IPS-18c (cell line): ENCODE measurements around the gene GGA2.
"Not testable (repeated sequence)": the region's sequence is repeated elsewhere in the genome, so short reads cannot be mapped to it uniquely, and the experiment has no call there.

Source experiments
- H3K4me3 ChIP-seq: 2 replicates; pipeline ENCODE4 v1.7.0; 2013; ENCODE audit warnings: low read depth, mild to moderate bottlenecking, low read length, moderate library complexity; ENCODE audit not compliant: insufficient read depth
- H3K9me3 ChIP-seq: one replicate; pipeline ENCODE4 v1.6.1; 2013; ENCODE audit warnings: mild to moderate bottlenecking, low read length, moderate library complexity; ENCODE audit not compliant: control insufficient read depth, insufficient read depth

The GGA2 gene, protein sequence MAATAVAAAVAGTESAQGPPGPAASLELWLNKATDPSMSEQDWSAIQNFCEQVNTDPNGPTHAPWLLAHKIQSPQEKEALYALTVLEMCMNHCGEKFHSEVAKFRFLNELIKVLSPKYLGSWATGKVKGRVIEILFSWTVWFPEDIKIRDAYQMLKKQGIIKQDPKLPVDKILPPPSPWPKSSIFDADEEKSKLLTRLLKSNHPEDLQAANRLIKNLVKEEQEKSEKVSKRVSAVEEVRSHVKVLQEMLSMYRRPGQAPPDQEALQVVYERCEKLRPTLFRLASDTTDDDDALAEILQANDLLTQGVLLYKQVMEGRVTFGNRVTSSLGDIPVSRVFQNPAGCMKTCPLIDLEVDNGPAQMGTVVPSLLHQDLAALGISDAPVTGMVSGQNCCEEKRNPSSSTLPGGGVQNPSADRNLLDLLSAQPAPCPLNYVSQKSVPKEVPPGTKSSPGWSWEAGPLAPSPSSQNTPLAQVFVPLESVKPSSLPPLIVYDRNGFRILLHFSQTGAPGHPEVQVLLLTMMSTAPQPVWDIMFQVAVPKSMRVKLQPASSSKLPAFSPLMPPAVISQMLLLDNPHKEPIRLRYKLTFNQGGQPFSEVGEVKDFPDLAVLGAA

DNA sequence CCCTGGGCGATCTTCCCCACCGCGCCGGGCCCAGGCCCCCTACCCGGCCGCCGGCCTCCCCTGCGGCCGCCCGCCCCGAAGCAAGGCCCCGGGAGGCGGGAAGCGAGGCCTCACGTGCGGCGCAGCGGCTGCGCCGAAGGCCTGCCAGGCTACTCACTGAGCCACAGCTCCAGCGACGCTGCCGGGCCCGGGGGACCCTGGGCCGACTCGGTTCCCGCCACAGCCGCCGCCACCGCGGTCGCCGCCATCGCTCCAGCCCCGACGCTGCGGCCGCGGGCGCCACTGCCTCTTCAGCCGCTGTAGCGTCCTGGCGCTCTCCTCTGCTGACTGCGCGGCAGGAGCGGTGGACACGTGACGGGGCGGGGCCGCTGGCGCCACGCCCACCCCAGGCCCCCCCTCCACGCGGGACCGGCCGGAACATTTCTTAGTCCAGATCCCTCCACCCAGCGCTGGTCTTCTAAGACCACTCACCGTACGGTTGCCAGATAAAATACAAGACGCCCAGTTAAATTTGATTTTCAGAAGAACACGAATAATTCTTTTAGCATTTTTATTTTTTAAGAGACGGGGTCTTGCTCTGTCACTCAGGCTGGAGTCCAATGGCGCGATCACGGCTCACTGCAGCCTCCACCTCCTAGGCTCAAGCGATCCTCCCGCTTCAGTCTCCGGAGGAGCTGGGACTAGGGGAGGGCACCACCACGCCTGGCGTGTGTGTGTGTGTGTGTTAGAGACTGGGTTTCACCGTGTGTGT, at the start of gene GGA2:
Gene GGA2 (minus strand): TSS at position 331 of the 751 bp plus-strand sequence. CDS start 83 bp downstream, at position 248.
- peak within 1 kb of the TSS; percentile 87 for H3K4me3 ChIP-seq
- H3K9me3 ChIP-seq: no peaks in the 10 kb centered on the region

DNA sequence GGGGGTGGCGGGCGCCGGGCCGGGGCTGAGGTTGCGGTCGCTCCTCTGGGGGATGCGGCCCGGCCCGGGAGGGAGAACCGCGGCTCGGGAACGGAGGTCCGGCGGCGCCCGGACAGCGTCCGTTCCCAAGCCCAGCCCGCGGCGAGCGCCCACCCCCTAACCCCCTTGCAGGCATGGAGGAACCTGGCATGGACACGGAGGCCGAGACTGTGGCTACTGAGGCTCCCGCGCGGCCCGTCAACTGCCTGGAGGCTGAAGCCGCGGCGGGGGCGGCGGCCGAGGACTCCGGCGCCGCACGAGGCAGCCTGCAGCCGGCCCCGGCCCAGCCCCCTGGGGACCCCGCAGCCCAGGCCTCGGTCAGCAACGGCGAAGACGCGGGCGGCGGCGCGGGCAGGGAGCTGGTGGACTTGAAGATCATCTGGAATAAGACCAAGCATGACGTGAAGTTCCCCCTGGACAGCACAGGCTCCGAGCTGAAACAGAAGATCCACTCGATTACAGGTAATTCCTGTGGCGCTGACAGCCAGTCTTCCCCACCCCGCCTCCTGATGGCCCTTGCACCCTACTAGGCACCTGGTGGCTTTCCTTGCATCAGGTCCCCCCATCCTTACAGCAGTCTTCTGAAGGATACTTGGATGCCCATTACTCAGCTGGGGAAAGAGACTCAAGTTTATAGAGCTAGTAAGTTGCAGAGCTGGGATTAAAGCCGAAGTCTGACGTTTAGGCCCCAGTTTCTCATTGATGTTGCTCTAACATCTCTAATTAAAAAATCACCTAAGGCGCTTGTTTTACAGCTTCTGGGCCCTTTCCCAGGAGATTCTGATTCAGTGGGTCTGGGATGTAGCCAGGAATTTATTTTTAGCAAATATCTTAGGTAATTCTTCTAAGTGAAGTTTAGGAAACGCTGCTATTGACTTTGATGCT, 47.7 kb upstream of the GGA2 start:
- Histone ChIP-seq H3K4me3 (peak overlapping the region; percentile 95), H3K9me3 (no peaks in the 10 kb centered on the region)

DNA sequence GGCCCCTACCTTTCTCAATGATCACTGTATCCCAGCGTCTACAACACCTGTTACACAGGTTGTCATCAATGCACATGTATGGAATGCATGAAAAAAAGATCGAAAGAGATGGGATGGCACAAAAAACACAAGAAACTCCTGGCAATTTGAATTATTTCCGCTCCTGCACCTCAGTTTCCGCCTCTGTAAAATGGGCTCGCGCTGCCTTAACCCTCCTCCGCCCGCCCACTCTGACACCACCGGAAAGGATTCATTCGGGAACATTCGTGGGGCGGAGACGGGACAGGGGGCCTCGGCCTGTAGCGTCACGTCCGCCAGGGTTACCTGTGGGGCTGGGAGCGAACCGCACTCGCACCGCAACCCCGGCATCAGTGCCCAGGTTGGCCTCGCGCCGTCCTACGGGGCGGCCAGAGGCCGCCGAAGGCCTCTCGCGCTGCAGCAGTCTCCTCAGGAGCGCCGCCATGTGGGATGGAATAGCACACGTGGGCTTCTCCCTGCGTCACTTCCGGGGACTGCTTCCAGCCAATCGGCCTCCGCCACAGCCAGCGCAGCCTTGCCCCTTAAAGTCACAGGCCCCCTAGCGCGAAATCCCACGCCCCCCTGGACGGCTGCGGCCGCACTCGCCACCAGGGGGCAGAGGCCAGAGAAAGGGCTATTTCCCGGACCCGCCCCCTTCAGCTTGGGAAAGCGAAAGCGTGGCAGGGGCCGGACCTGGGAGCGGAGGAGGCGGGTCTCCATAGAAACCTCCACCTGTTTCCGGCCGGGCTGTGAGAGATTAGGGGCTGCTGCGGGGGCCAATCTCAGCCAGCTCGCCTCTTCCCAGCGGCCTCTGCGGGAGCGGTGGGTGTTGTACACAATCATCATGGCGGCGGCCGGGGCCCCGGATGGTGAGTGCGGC, 46.8 kb upstream of the GGA2 start, which contains the start of the genes EARS2 and UBFD1:
Gene EARS2 (minus strand): TSS at position 470 of the 898 bp plus-strand sequence. CDS start 7 bp downstream, at position 463.
Gene UBFD1 (plus strand): TSS at position 847 of the 898 bp plus-strand sequence. CDS start 16 bp downstream, at position 863.
- Histone ChIP-seq H3K9me3 (no peaks in the 10 kb centered on the region), H3K4me3 (peak within 1 kb of the TSS; percentile 95)

DNA sequence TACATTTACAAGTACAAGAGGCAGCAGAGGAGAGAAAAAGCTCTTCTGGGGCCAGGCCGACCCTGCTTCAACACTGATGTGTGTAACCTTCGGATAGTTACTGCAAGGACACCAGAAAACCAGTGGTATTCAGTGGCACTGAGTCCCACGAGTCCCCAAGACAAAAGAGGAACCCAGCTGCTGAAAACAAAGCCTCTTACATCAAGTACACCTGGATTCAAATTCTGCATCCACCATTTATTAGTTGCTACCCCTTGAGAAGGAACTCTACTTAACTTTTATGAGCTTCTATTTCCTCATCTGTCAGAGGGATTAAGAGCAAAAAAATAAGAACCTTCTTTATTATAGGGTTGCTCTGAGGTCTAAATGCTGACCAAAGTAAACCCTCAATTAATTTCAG, 44.2 kb upstream of the GGA2 start:
- no peak overlapping the region for H3K4me3 ChIP-seq
- H3K9me3 ChIP-seq: no peaks in the 10 kb centered on the region

DNA sequence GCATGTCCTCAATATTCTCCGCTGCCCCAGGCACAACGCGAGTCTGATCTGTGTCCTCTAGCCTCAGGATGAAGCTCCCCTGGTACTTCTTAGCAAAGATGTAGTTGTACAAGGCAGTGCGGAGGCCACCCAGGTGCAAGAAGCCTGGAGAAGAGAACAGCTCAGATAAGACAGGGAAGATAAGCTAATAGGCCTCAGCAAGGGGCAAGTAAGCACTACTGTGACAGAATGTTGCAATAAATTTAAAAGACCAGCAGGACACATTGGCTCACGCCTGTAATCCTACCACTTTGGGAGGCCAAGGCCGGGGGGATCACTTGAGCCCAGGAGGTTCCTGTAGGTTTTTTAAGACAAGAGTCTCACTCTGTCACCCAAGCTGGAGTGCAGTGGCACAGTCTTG, 41.9 kb upstream of the GGA2 start:
- H3K9me3 ChIP-seq: no peaks in the 10 kb centered on the region
- no peak overlapping the region for H3K4me3 ChIP-seq

DNA sequence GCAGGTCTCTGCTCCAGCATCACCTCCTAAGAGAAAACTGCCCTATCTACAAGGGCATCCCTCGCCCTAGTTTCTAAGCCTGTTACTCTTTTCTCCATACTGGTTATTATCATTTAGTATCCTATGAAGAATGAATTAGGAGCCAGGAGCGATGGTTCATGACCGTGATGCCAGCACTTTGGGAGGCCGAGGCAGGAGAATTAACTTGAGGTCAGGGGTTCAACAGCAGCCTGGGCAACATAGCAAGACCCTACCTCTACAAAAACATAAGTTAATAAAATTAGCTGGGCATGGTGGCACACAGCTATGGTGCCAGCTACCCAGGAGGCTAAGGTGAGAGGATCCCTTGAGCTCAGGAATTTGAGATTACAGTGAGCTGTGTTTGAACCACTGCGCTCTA, 39.6 kb upstream of the GGA2 start:
- no peak overlapping the region for H3K4me3 ChIP-seq
- H3K9me3 ChIP-seq: no peaks in the 10 kb centered on the region

DNA sequence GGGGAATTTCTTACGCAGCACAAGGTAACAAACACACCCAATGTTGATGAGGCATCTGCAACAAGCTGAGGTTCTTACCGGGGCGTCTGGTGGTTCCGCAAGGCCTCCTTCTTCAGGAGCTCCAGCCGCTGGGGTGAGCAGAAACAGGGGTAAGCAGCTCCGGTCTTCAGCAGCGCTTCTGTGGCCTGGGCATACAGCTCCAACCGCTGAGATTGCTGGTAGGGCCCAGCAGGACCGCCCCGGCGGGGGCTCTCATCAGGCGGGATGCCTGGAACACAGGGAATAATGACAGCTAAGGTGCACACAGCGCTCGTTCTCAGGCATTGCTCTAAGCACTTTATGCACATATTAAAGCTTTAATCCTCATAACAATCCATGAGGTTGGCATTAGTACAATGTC, 34.1 kb upstream of the GGA2 start:
- H3K9me3 ChIP-seq: no peaks in the 10 kb centered on the region
- H3K4me3 ChIP-seq: no peak overlapping the region

DNA sequence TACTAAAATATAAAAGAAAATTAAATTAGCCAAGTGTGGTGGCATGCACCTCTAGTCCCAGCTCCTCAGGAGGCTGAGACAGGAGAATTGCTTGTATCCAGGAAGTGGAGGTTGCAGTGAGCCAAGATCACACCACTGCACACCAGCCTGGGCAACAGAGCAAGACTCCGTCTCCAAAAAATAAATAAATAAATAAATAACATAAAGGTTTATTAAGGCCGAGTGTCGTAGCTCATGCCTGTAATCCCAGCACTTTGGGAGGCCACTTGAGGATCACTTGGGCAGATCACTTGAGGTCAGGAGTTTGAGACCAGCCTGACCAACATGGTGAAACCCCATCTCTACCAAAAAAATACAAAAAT, 30.5 kb upstream of the GGA2 start:
- H3K9me3 ChIP-seq, H3K4me3 ChIP-seq: not testable (repeated sequence)

DNA sequence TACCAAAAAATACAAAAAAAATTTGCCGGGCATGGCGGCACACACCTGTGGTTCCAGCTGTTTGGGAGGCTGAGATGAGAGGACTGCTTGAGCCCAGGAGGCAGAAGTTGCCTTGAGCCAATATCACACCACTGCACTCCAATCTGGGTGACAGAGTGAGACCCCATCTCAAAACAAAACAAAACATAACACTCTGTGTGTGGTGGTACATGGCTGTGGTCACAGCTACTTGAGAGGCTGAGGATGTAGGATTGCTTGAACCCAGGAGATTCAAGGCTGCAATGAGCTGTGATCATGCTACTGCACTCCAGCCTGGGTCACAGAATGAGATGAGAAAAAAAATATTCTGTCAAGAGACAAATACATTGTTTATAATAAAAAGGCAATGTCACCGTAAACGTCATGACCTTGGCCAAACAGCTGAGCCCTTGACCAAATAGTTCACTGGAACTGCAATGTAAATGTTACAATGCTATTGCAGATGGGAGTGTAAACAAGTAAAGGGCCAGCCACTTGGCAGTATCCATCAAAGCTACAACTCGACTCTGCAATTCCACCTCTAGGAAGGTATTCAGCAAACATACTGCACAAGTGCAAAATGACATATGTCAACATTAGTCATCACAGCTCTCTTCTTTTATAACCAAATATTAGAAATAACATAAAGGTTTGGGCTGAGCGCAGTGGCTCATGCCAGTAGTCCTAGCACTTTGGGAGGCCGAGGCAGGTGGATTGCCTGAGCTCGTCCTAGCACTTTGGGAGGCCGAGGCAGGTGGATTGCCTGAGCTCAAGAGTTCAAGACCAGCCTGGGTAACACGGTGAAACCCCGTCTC, 29.9 kb upstream of the GGA2 start:
- Histone ChIP-seq H3K4me3 (no peak overlapping the region), H3K9me3 (no peaks in the 10 kb centered on the region)

DNA sequence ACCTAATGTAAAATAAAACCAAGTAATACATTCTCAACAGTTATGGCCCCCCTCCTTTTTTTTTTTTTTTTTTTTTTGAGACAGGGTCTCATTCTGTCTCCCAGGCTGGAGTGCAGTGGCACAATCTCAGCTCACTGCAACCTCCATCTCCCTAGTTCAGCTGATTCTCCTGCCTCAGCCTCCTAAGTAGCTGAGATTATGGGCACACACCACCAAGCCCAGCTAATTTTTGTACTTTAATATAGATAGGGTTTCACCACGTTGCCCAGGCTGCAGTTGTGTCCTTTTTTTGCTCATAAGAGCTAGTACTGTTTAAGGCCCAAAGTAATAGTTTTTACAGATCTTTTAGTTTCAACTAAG, 28.6 kb upstream of the GGA2 start:
- H3K9me3 ChIP-seq: no peaks in the 10 kb centered on the region
- H3K4me3 ChIP-seq: no peak overlapping the region

DNA sequence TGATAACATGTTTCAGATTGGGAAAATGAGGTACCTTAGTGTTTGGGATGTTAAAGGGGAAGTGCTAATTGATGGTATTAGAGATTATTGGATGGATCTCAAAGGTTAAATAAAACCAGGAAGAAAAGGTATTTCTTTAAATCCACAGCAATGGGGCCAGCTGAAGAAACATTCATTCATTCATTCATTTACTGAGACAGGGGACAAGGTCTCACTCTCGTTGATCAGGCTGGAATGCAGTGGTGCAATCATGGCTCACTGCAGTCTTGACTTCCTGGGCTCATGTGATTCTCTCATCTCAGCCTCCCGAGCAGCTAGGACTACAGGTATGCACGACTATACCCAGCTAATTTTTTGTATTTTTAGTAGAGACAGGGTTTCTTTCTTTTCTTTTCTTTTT, 27.1 kb upstream of the GGA2 start:
- H3K4me3 ChIP-seq: no peak overlapping the region

DNA sequence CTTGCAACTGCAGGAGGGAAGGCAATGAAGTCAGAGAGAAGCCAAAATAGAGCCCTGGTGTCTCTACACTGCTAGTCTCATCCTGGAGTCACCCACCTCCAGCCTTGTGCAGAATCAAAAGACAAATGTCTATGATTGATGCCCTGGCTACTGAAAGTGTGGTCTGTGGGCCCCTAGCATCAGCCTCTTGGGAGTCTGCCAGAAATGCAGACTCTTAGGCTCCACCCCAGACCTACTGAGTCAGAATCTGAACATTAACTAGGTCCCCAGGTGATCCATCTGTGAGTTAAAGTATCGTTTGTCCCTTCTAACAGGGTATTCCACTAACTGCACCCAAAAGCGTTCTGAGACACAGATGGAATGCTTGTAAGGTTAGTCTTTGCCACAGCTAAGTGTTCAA, 25.6 kb upstream of the GGA2 start:
- Histone ChIP-seq H3K9me3 (no peaks in the 10 kb centered on the region), H3K4me3 (no peak overlapping the region)

More for the DNA sequence above, 27.1 kb upstream of the GGA2 start:
- no peaks in the 10 kb centered on the region for H3K9me3 ChIP-seq

DNA sequence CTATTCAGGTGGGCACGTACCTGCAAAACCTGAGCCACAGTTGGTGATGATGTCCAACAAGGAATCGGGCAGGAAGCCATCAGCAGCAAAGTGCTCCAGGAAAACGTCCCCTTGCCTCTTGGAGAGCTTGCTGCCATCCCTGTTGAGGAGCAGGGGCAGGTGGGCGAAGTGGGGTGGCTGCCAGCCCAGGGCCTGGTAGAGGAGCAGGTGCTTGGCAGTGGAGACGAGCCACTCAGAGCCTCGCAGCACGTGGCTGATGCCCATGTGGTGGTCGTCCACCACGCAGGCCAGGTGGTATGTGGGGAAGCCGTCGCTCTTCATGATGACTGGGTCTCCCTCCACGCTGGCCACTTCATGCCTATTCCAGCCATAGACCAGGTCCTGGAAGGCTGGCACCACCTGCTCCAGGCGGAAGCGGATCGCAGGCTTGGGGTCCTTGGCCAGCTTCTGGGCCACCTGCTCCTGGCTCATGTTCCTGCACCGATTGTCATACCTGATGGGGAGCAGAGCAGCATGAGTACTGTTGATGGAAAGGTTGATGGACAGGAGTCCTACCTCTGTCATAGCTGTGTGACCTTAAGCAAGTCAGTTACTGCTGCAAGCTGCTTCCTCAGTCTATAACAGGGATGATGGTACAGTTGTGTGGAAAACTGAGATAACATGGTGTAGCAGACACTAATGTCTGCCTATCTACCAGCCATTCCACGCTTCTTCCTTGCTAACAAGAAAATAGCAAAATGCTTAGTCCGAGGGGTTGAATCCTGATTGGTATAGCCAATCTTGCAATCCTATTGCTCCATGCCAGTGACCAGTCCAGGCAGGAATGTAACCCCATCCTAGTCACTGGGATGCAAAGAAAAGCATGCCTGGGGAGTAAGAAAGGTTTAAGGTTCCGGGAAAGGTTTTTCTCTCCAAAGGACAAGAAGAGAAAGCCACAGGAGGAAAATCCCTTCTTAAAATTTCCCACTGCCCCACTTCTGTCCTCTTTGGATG, 24.9 kb upstream of the GGA2 start:
- H3K4me3 ChIP-seq: no peak overlapping the region
- H3K9me3 ChIP-seq: no peaks in the 10 kb centered on the region

DNA sequence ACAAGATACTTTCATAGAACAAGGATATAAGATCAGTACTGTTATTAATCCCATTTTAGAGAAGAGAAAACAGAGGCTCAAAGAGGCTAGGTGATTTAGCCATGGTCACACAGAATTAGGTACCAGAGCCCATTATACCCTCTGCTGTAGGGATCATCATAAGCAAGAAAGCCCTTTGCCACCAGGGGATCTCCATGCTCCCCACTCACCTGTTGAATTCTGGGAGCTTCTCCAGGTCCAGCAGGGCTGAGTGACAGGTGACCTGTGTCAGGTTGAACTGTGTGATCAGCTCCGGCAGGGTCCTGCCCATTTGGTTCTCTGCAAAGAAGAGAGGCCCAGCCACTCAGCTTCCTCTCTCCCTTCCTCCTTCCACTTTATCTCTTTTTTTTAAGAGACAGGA, 22.2 kb upstream of the GGA2 start:
- Histone ChIP-seq H3K9me3 (no peaks in the 10 kb centered on the region), H3K4me3 (no peak overlapping the region)
